Mesothelial cell of epicardium (in vitro differentiated cells): ENCODE results near the gene C1orf87. TPM values are rescaled to one million over a fixed set of nuclear protein-coding genes. Genes with fewer than 3 reads are reported as not detected.

ENCODE experiments used
- DNase-seq, 2 experiments: peaks; one replicate each; pipeline ENCODE4 v3.0.0; 2021; ENCODE audit warnings: low spot score in 2 of 2; ENCODE audit not compliant: unreplicated experiment in 2 of 2
- H3K27ac Mint-ChIP-seq: 2 replicates; pipeline ENCODE4 v1.8.0; 2021; ENCODE audit warnings: mixed read lengths
- H3K27me3 Mint-ChIP-seq: 2 replicates; pipeline ENCODE4 v1.8.0; 2021; ENCODE audit warnings: low read depth, mixed read lengths
- H3K36me3 Mint-ChIP-seq: 2 replicates; pipeline ENCODE4 v1.8.0; 2021; ENCODE audit warnings: mixed read lengths
- H3K4me1 Mint-ChIP-seq: 2 replicates; pipeline ENCODE4 v1.8.0; 2021; ENCODE audit warnings: mixed read lengths
- H3K4me3 Mint-ChIP-seq: 2 replicates; pipeline ENCODE4 v1.8.0; 2021; ENCODE audit warnings: mild to moderate bottlenecking, moderate library complexity, mixed read lengths
- H3K9me3 Mint-ChIP-seq: 2 replicates; pipeline ENCODE4 v1.8.0; 2021; ENCODE audit warnings: mixed read lengths
- CTCF ChIP-seq: fragments of 200-600 bp; sonication (generic); IDR thresholded peaks from one replicate; pipeline ENCODE4 v1.5.0; 2021; ENCODE audit warnings: antibody characterized with exemption; ENCODE audit not compliant: unreplicated experiment
- total RNA-seq: library from RNA; stranded (reverse); gene quantifications from 3 replicates; pipeline ENCODE4 v1.2.1, GENCODE V29; 2021

C1orf87 gene
- total RNA-seq, 1 donor from 2014 or later = not detected

- no peak for DNase-seq
- H3K4me1 Mint-ChIP-seq = peaks cover 3% of the 10 kb centered on the region
- no peak overlapping the region for H3K27ac Mint-ChIP-seq
- TF ChIP-seq CTCF = no peak
- H3K4me3 Mint-ChIP-seq = no peak overlapping the region
- H3K9me3 Mint-ChIP-seq = no peaks in the 10 kb centered on the region
- peaks cover 39% of the 10 kb centered on the region for H3K27me3 Mint-ChIP-seq
- no peaks in the 10 kb centered on the region for H3K36me3 Mint-ChIP-seq
These were observed 38.1 kb upstream of the C1orf87 start for GRCh38 chr1:60111716-60112115.

GRCh38 chr1:60111118-60111517 is 37.5 kb upstream of the C1orf87 start:
- Mint-ChIP-seq H3K9me3 (no peaks in the 10 kb centered on the region), H3K27ac (no peak overlapping the region), H3K4me3 (no peak overlapping the region), H3K36me3 (no peaks in the 10 kb centered on the region), H3K27me3 (peaks cover 37% of the 10 kb centered on the region), H3K4me1 (peaks cover 3% of the 10 kb centered on the region)
- DNase-seq = no peak
- TF ChIP-seq CTCF = no peak

GRCh38 chr1:60108196-60108595 is 34.6 kb upstream of the C1orf87 start:
- no peak overlapping the region for H3K4me3 Mint-ChIP-seq
- no peaks in the 10 kb centered on the region for H3K36me3 Mint-ChIP-seq
- peaks cover 10% of the 10 kb centered on the region for H3K9me3 Mint-ChIP-seq
- no peak overlapping the region for H3K27ac Mint-ChIP-seq
- DNase-seq = no peak
- no peaks in the 10 kb centered on the region for H3K4me1 Mint-ChIP-seq
- TF ChIP-seq CTCF = no peak
- H3K27me3 Mint-ChIP-seq = peaks cover 22% of the 10 kb centered on the region

DNA sequence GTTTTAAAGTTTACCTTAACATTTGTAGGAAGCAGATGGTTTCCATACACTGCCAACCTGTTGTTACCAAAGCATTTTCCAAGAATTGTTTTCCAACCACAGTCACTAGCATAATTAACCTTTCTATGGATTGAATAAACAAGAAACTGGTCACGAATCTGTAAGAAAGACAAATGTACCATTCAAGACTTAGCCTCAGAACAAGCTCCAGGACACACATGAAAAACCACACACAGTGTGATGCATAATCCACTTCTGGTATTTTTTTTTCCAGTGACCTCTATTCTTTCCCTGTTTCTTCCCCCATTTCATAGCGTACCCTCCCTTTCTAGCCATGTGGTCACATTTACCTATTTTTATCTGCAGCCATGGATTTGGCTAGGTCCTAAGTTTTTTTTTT is 29.6 kb upstream of the C1orf87 start:
- no peak overlapping the region for H3K27ac Mint-ChIP-seq
- no peak for TF ChIP-seq CTCF
- H3K4me1 Mint-ChIP-seq = no peaks in the 10 kb centered on the region
- H3K4me3 Mint-ChIP-seq = no peak overlapping the region
- H3K27me3 Mint-ChIP-seq = peaks cover 43% of the 10 kb centered on the region
- peaks cover 10% of the 10 kb centered on the region for H3K9me3 Mint-ChIP-seq
- H3K36me3 Mint-ChIP-seq = no peaks in the 10 kb centered on the region
- no peak for DNase-seq

DNA sequence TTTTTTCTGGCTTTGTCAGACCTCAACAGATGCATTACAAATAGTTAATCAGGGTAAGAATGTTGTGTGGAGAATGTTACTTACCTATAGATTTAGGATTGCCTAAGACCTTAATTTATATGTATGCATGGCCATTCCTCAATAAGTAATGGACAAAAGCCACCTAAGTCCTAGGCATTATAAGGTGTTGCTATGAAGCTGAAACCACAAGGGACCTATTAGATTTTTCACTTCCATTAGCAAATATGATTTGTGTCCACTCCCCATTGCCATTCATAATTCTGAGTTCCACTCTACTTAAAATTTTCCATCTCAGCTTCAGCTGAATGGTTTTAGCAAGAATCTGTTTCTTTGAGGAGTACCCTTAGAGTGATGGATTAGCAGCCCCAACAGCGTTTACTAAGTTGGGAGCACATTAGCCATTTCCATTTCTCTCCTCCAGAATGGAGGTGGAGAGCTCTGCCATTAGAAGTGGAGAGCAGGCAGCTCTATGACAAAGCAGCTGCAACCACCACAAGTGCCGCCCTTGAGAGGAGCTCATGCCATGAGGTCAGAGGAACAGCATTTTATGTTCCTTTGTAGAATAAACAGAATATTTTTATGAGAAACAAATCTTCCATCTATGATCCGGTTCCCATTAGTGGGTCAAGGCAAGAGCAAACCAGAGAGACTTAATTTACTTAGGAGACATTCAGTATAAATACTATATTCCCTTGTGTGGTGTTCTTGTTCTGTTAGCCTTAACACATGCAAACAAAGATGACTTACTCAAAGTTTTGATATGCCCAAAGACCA is 28.9 kb upstream of the C1orf87 start:
- DNase-seq = no peak
- Mint-ChIP-seq H3K4me3 (no peak overlapping the region), H3K4me1 (no peaks in the 10 kb centered on the region), H3K36me3 (no peaks in the 10 kb centered on the region), H3K27me3 (peaks cover 46% of the 10 kb centered on the region), H3K9me3 (peaks cover 10% of the 10 kb centered on the region), H3K27ac (no peak overlapping the region)
- no peak for TF ChIP-seq CTCF
